ENCODE results near the gene RASSF8. TPM values are rescaled to one million over a fixed set of nuclear protein-coding genes. Genes with fewer than 3 reads are reported as not detected.

The RASSF8 gene
- total and polyA plus RNA-seq, 9 of the 15 experiments (the other 6 are each of a cell fraction or from before 2014, with no cell fraction given): 0.01 to 0.36 (median 0.12) TPM; not detected in 1

GRCh38 chr12:26122681-26123481 lies 164.4 kb downstream of the RASSF8 start (continued):
- no peak for TF ChIP-seq ZNF407 (IDR thresholded peaks at IDR 0.05; ENCODE audit: low read depth)
- TF ChIP-seq RAD21 (CRISPR knock-in tag; conservative IDR thresholded peaks at IDR 0.05 in 1 of 2, IDR thresholded peaks at IDR 0.05 in 1 of 2): peak; percentile 63 to 70
- TF ChIP-seq DEAF1 (CRISPR knock-in tag; IDR thresholded peaks at IDR 0.05): peak; percentile 64
- no peak for TF ChIP-seq ZBTB1 (CRISPR knock-in tag; IDR thresholded peaks at IDR 0.05; ENCODE audit: borderline replicate concordance, low read depth)
- TF ChIP-seq SRF (CRISPR knock-in tag; IDR thresholded peaks at IDR 0.05): no peak
- peak; percentile 79 for TF ChIP-seq CBX2 (IDR thresholded peaks at IDR 0.05; ENCODE audit: insufficient read depth, low read length, poor library complexity, severe bottlenecking)
- TF ChIP-seq, protein P1, sequence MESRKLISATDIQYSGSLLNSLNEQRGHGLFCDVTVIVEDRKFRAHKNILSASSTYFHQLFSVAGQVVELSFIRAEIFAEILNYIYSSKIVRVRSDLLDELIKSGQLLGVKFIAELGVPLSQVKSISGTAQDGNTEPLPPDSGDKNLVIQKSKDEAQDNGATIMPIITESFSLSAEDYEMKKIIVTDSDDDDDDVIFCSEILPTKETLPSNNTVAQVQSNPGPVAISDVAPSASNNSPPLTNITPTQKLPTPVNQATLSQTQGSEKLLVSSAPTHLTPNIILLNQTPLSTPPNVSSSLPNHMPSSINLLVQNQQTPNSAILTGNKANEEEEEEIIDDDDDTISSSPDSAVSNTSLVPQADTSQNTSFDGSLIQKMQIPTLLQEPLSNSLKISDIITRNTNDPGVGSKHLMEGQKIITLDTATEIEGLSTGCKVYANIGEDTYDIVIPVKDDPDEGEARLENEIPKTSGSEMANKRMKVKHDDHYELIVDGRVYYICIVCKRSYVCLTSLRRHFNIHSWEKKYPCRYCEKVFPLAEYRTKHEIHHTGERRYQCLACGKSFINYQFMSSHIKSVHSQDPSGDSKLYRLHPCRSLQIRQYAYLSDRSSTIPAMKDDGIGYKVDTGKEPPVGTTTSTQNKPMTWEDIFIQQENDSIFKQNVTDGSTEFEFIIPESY (CRISPR knock-in tag; IDR thresholded peaks at IDR 0.05): no peak
- TF ChIP-seq, protein P2, sequence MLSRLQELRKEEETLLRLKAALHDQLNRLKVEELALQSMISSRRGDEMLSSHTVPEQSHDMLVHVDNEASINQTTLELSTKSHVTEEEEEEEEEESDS (CRISPR knock-in tag; IDR thresholded peaks at IDR 0.05): no peak
- peak; percentile 83 for TF ChIP-seq EZH2 (IDR thresholded peaks at IDR 0.05; ENCODE audit: borderline replicate concordance, low read depth, low read length)
- TF ChIP-seq CBX8 (IDR thresholded peaks at IDR 0.05; ENCODE audit: borderline replicate concordance, extremely low read depth, low read depth, low read length, poor library complexity, severe bottlenecking): peak; percentile 81
- peak; percentile 39; the same call in 1 of the 2 replicates for TF ChIP-seq EGR1 (conservative IDR thresholded peaks at IDR 0.05)
- TF ChIP-seq NR2C1 (IDR thresholded peaks at IDR 0.05): no peak
- no peak for TF ChIP-seq NR2C1 (tag; IDR thresholded peaks at IDR 0.05)
- TF ChIP-seq ZNF584 (CRISPR knock-in tag; IDR thresholded peaks at IDR 0.05; ENCODE audit: low read depth): no peak
